Measurements from ENCODE around the gene VSTM2L.

The VSTM2L gene

DNA sequence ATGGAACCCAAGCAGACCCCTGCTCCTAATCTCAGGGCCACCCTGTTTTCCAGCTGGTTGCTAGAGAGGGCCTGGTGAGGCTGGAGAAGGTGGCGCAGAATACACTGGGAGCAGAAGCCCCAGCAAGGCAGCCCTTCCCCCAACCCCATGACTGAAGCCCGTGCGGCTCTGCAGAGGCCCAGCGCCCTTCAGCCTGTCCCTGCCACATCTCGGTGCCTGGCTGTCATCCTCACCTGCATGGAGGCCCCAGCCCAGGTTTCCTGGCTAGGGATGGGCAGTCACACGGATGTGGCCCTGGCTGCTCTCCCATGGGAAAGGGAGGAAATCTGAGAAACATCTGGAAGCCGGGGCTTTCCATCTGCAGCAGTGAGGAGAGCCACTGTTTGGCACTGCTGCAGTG lies 26.1 kb upstream of the VSTM2L start:
- Histone ChIP-seq H3K4me1 (ENCODE audit: low read depth, poor library complexity, severe bottlenecking) (no peaks in the 10 kb centered on the region), H3K4me2 (no peak overlapping the region), H3K79me2 (ENCODE audit: insufficient read depth, low read depth) (no peaks in the 10 kb centered on the region), H3K9ac (no peak overlapping the region), H2AFZ (ENCODE audit: low read depth) (no peak overlapping the region), H4K20me1 (ENCODE audit: insufficient read depth) (no peaks in the 10 kb centered on the region), H3K27ac (no peak overlapping the region), H3K27me3 (ENCODE audit: insufficient read depth, low read depth) (no peaks in the 10 kb centered on the region), H3K36me3 (ENCODE audit: insufficient read depth) (no peaks in the 10 kb centered on the region), H3K4me3 (IDR thresholded peaks at IDR 0.05; ENCODE audit: insufficient read depth, low read depth, low read length) (no peak overlapping the region)
- TF ChIP-seq, protein P1, sequence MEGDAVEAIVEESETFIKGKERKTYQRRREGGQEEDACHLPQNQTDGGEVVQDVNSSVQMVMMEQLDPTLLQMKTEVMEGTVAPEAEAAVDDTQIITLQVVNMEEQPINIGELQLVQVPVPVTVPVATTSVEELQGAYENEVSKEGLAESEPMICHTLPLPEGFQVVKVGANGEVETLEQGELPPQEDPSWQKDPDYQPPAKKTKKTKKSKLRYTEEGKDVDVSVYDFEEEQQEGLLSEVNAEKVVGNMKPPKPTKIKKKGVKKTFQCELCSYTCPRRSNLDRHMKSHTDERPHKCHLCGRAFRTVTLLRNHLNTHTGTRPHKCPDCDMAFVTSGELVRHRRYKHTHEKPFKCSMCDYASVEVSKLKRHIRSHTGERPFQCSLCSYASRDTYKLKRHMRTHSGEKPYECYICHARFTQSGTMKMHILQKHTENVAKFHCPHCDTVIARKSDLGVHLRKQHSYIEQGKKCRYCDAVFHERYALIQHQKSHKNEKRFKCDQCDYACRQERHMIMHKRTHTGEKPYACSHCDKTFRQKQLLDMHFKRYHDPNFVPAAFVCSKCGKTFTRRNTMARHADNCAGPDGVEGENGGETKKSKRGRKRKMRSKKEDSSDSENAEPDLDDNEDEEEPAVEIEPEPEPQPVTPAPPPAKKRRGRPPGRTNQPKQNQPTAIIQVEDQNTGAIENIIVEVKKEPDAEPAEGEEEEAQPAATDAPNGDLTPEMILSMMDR (conservative IDR thresholded peaks at IDR 0.05; ENCODE audit: low read depth, low read length), result no peak

GRCh38 chr20:37877832-37878772 lies 24.8 kb upstream of the VSTM2L start:
- TF ChIP-seq, protein P1 (conservative IDR thresholded peaks at IDR 0.05; ENCODE audit: low read depth, low read length), result no peak
- no peak overlapping the region for H3K4me2 ChIP-seq
- no peak overlapping the region for H3K9ac ChIP-seq
- H2AFZ ChIP-seq (ENCODE audit: low read depth), result no peak overlapping the region
- H3K79me2 ChIP-seq (ENCODE audit: insufficient read depth, low read depth), result no peaks in the 10 kb centered on the region
- no peak overlapping the region for H3K27ac ChIP-seq
- H3K27me3 ChIP-seq (ENCODE audit: insufficient read depth, low read depth), result no peaks in the 10 kb centered on the region
- H4K20me1 ChIP-seq (ENCODE audit: insufficient read depth), result no peaks in the 10 kb centered on the region
- H3K4me1 ChIP-seq (ENCODE audit: low read depth, poor library complexity, severe bottlenecking), result no peaks in the 10 kb centered on the region
- H3K4me3 ChIP-seq (IDR thresholded peaks at IDR 0.05; ENCODE audit: insufficient read depth, low read depth, low read length), result no peak overlapping the region
- H3K36me3 ChIP-seq (ENCODE audit: insufficient read depth), result no peaks in the 10 kb centered on the region

DNA sequence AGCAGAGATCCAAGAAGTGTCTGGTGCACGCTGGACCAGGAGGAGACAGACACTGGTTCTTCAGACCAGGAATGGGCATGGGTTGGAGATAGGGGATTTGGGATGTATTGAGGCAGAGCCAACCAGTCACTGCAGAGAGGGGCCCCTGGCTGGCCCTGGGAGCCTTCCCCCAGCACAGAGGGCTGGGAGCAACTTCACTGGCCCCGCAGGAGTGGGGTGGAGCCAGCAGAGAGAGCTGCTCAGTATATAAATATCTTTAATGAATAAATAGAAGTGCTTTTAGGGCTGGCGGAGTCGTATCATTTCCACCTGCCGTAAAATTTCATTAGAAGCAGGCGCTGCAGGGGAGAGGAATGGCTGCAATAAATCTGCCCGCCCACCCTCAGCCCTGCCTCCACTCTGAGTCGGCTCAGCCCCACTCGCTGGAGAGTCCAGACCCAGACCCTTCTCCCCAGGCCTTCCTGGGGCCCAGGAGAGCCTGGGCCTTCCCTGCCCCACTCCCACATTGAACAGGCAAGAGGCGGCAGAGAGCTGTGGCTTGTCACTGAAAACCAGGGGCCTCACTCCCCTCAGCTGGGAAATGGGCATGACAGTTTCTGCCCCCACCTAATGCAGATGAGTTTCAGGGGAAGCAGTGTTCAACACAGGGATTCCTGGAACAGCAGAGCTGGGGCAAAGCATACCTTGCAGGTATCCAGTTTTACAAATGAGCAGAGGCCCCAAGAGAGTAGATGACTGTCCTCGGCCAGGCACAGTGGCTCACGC lies 23.9 kb upstream of the VSTM2L start:
- Histone ChIP-seq H3K4me3 (IDR thresholded peaks at IDR 0.05; ENCODE audit: insufficient read depth, low read depth, low read length) (no peak overlapping the region), H4K20me1 (ENCODE audit: insufficient read depth) (no peaks in the 10 kb centered on the region), H3K4me2 (no peak overlapping the region), H3K36me3 (ENCODE audit: insufficient read depth) (no peaks in the 10 kb centered on the region), H3K27me3 (ENCODE audit: insufficient read depth, low read depth) (no peaks in the 10 kb centered on the region), H3K27ac (no peak overlapping the region), H2AFZ (ENCODE audit: low read depth) (no peak overlapping the region), H3K79me2 (ENCODE audit: insufficient read depth, low read depth) (no peaks in the 10 kb centered on the region), H3K9ac (no peak overlapping the region), H3K4me1 (ENCODE audit: low read depth, poor library complexity, severe bottlenecking) (no peaks in the 10 kb centered on the region)
- TF ChIP-seq, protein P1 (conservative IDR thresholded peaks at IDR 0.05; ENCODE audit: low read depth, low read length), result no peak

DNA sequence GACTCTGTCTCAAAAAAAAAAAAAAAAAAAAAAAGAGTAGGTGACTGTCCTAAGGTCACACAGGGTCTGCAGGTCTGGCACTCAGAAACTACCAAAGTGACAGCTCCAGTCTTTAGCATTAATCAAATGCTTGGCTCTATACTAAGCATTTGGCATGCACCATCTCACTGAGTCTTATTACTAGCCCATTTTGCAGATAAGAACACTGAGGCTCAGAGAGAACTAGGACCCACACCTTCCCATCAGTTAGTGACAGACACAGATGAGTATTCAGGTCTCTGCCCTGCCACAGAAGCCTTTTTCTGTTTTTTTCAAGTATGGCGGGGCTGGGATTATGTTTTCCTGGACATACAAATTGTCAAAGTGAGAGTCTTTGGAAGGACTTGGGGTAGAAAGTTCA lies 23.1 kb upstream of the VSTM2L start:
- Histone ChIP-seq H3K4me3 (IDR thresholded peaks at IDR 0.05; ENCODE audit: insufficient read depth, low read depth, low read length) (no peak overlapping the region), H3K9ac (no peak overlapping the region), H3K4me1 (ENCODE audit: low read depth, poor library complexity, severe bottlenecking) (no peaks in the 10 kb centered on the region), H3K27me3 (ENCODE audit: insufficient read depth, low read depth) (no peaks in the 10 kb centered on the region), H3K79me2 (ENCODE audit: insufficient read depth, low read depth) (no peaks in the 10 kb centered on the region), H4K20me1 (ENCODE audit: insufficient read depth) (no peaks in the 10 kb centered on the region), H3K4me2 (no peak overlapping the region), H3K36me3 (ENCODE audit: insufficient read depth) (no peaks in the 10 kb centered on the region), H3K27ac (no peak overlapping the region), H2AFZ (ENCODE audit: low read depth) (no peak overlapping the region)
- TF ChIP-seq, protein P1 (conservative IDR thresholded peaks at IDR 0.05; ENCODE audit: low read depth, low read length), result no peak
